ENCODE data around the gene TBL3. TPM values are rescaled to one million over a fixed set of nuclear protein-coding genes. Genes with fewer than 3 reads are reported as not detected.
A peak's percentile ranks its signal among the peaks of the same experiment; 100 is the strongest.

The TBL3 gene
- total RNA-seq, 1 experiment from 2014 or later, result 42.4 TPM

- ATAC-seq (peak; percentile 58), DNase-seq (ENCODE audit: low read depth, low spot score) (no peak)
- no peak overlapping the region for H3K4me3 ChIP-seq (ENCODE audit: low read depth in 2 of 2, low read length in 2 of 2)
- no peaks in the 10 kb centered on the region for H3K4me1 ChIP-seq (ENCODE audit: control insufficient read depth, insufficient read depth, low read length)
- CTCF ChIA-PET, result no interaction called here
- no peak for TF ChIP-seq POLR2AphosphoS5 (IDR thresholded peaks at IDR 0.05; ENCODE audit: low read depth, low read length)
- TF ChIP-seq TCF7L2 (IDR thresholded peaks at IDR 0.05; ENCODE audit: low read depth, low read length), result no peak
- TF ChIP-seq REST (IDR thresholded peaks at IDR 0.05; ENCODE audit: insufficient read depth in 1 of 2, low read depth in 2 of 2, low read length in 1 of 2), result no peak
- TF ChIP-seq SIN3A (IDR thresholded peaks at IDR 0.05; ENCODE audit: borderline replicate concordance, insufficient read depth, low read depth, low read length), result no peak
- no peak for TF ChIP-seq CTCF (IDR thresholded peaks at IDR 0.05)
- H3K27ac ChIP-seq (ENCODE audit: low read length), result no peak overlapping the region
- intact Hi-C loops (cut with micrococcal nuclease; ENCODE audit: unreplicated experiment) (no loop called here), in situ Hi-C loops (cut with HindIII; ENCODE audit: low pct_unique_long_range_greater_than_20kb, low sequenced_read_pairs) (no loop called here)
- POLR2A ChIA-PET, result no interaction called here
- BruUV-seq (replicated peaks), result no TSS peak
- no peaks in the 10 kb centered on the region for H3K27me3 ChIP-seq (ENCODE audit: control insufficient read depth, insufficient read depth, low read length)
- H3K36me3 ChIP-seq (ENCODE audit: control insufficient read depth, insufficient read depth, low read length), result no peaks in the 10 kb centered on the region
- H3K9me3 ChIP-seq (ENCODE audit: control insufficient read depth, insufficient read depth, low read depth, low read length), result no peaks in the 10 kb centered on the region
These were observed 21.8 kb upstream of the TBL3 start for GRCh38 chr16:1950047-1950446.

- no peak overlapping the region for H3K27ac ChIP-seq (ENCODE audit: low read length)
- no peaks in the 10 kb centered on the region for H3K9me3 ChIP-seq (ENCODE audit: control insufficient read depth, insufficient read depth, low read depth, low read length)
- TF ChIP-seq SIN3A (IDR thresholded peaks at IDR 0.05; ENCODE audit: borderline replicate concordance, insufficient read depth, low read depth, low read length) (no peak), REST (IDR thresholded peaks at IDR 0.05; ENCODE audit: insufficient read depth in 1 of 2, low read depth in 2 of 2, low read length in 1 of 2) (no peak)
- no peak for ATAC-seq
- intact Hi-C loops (cut with micrococcal nuclease; ENCODE audit: unreplicated experiment) (no loop called here), in situ Hi-C loops (cut with HindIII; ENCODE audit: low pct_unique_long_range_greater_than_20kb, low sequenced_read_pairs) (no loop called here)
- no peaks in the 10 kb centered on the region for H3K27me3 ChIP-seq (ENCODE audit: control insufficient read depth, insufficient read depth, low read length)
- H3K36me3 ChIP-seq (ENCODE audit: control insufficient read depth, insufficient read depth, low read length), result no peaks in the 10 kb centered on the region
- no TSS peak for BruUV-seq (replicated peaks)
- no peak for DNase-seq (ENCODE audit: low read depth, low spot score)
- H3K4me1 ChIP-seq (ENCODE audit: control insufficient read depth, insufficient read depth, low read length), result no peaks in the 10 kb centered on the region
- ChIA-PET CTCF (no interaction called here), POLR2A (no interaction called here)
- H3K4me3 ChIP-seq (ENCODE audit: low read depth in 2 of 2, low read length in 2 of 2), result no peak overlapping the region
These were observed 21.3 kb upstream of the TBL3 start for GRCh38 chr16:1950559-1950958.
